ENCODE data around the gene TLK1. TPM values are rescaled to one million over a fixed set of nuclear protein-coding genes. Genes with fewer than 3 reads are reported as not detected.

The TLK1 gene
- total and polyA plus RNA-seq, 9 of the 15 experiments (the other 6 are each of a cell fraction or from before 2014, with no cell fraction given): 20.2 to 101 (median 40.5) TPM

- TF ChIP-seq E2F6 (IDR thresholded peaks at IDR 0.05; ENCODE audit: borderline replicate concordance in 1 of 2, extremely low read depth in 1 of 2, insufficient read depth in 1 of 2, insufficient read length in 1 of 2, low read depth in 1 of 2, low read length in 1 of 2, poor library complexity in 1 of 2, severe bottlenecking in 1 of 2): peak; percentile 37 to 72
- TF ChIP-seq PTTG1 (tag; IDR thresholded peaks at IDR 0.05; ENCODE audit: low read depth): no peak
- peak; percentile 30; the same call in 1 of the 2 replicates for TF ChIP-seq KAT7 (CRISPR knock-in tag; IDR thresholded peaks at IDR 0.05; ENCODE audit: borderline replicate concordance)
- no peak for TF ChIP-seq PURB (CRISPR knock-in tag; IDR thresholded peaks at IDR 0.05; ENCODE audit: low read depth)
- 0 out of 2 replicates have a peak, but pooled peaks have one; percentile 41 for TF ChIP-seq HNRNPL (IDR thresholded peaks at IDR 0.05; ENCODE audit: low read depth, low read length)
- peak; percentile 53 for TF ChIP-seq HNRNPLL (IDR thresholded peaks at IDR 0.05; ENCODE audit: low read depth, low read length, poor library complexity, severe bottlenecking)
- TF ChIP-seq, protein P1, sequence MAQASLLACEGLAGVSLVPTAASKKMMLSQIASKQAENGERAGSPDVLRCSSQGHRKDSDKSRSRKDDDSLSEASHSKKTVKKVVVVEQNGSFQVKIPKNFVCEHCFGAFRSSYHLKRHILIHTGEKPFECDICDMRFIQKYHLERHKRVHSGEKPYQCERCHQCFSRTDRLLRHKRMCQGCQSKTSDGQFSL (CRISPR knock-in tag; IDR thresholded peaks at IDR 0.05): peak; percentile 96
- TF ChIP-seq, protein P1 (tag; IDR thresholded peaks at IDR 0.05): peak in 1 of 2 experiments; percentile 98; a peak in 2 of 4 replicates
- peak; percentile 77 for TF ChIP-seq POLR2A (conservative IDR thresholded peaks at IDR 0.05)
- no peak for TF ChIP-seq ZNF431 (CRISPR knock-in tag; IDR thresholded peaks at IDR 0.05)
- no peak for TF ChIP-seq IRF2 (CRISPR knock-in tag; IDR thresholded peaks at IDR 0.05)
- no peak for TF ChIP-seq TEAD4 (IDR thresholded peaks at IDR 0.05; ENCODE audit: low read length)
- no peak for TF ChIP-seq TEAD4 (CRISPR knock-in tag; IDR thresholded peaks at IDR 0.05; ENCODE audit: borderline replicate concordance)
- TF ChIP-seq ESRRB (CRISPR knock-in tag; IDR thresholded peaks at IDR 0.05; ENCODE audit: borderline replicate concordance): no peak
- TF ChIP-seq ARID1B (IDR thresholded peaks at IDR 0.05): no peak
- no peak; the same call in 1 of the 2 replicates for TF ChIP-seq SMAD2 (IDR thresholded peaks at IDR 0.05; ENCODE audit: low read depth, low read length)
- no peak for TF ChIP-seq ZC3H4 (CRISPR knock-in tag; IDR thresholded peaks at IDR 0.05; ENCODE audit: borderline replicate concordance)
- no peak for TF ChIP-seq SMC3 (conservative IDR thresholded peaks at IDR 0.05; ENCODE audit: insufficient read depth, low read depth, low read length)
- TF ChIP-seq, protein P2, sequence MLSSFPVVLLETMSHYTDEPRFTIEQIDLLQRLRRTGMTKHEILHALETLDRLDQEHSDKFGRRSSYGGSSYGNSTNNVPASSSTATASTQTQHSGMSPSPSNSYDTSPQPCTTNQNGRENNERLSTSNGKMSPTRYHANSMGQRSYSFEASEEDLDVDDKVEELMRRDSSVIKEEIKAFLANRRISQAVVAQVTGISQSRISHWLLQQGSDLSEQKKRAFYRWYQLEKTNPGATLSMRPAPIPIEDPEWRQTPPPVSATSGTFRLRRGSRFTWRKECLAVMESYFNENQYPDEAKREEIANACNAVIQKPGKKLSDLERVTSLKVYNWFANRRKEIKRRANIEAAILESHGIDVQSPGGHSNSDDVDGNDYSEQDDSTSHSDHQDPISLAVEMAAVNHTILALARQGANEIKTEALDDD (IDR thresholded peaks at IDR 0.05): no peak
- peak; percentile 46 for TF ChIP-seq PHF20 (IDR thresholded peaks at IDR 0.05; ENCODE audit: partially characterized antibody)
- TF ChIP-seq E2F5 (CRISPR knock-in tag; IDR thresholded peaks at IDR 0.05): no peak
- TF ChIP-seq, protein P3, sequence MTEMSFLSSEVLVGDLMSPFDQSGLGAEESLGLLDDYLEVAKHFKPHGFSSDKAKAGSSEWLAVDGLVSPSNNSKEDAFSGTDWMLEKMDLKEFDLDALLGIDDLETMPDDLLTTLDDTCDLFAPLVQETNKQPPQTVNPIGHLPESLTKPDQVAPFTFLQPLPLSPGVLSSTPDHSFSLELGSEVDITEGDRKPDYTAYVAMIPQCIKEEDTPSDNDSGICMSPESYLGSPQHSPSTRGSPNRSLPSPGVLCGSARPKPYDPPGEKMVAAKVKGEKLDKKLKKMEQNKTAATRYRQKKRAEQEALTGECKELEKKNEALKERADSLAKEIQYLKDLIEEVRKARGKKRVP (CRISPR knock-in tag; IDR thresholded peaks at IDR 0.05): peak; percentile 38
- TF ChIP-seq ZNF586 (CRISPR knock-in tag; conservative IDR thresholded peaks at IDR 0.05): no peak
Measured at GRCh38 chr2:171160119-171160955, at the start of gene TLK1 (continued).

Data from K562 (cell line).